Cardiac muscle cell (in vitro differentiated cells and primary cell): Measurements from ENCODE around the gene FOXA1. TPM values are rescaled to one million over a fixed set of nuclear protein-coding genes. Genes with fewer than 3 reads are reported as not detected.
A peak's percentile ranks its signal among the peaks of the same experiment; 100 is the strongest.

Experiments used
- DNase-seq, 2 donors: peaks; one replicate each; pipeline versions ENCODE4 v3.0.0 to v3.0.0-alpha.2; 2010 to 2017; ENCODE audit warnings: low read depth in 1 of 2, low spot score in 1 of 2
- H3K27ac ChIP-seq: fragments of 200-600 bp; sonication (generic); 2 replicates; pipeline ENCODE4 v1.5.1; 2016
- H3K27me3 ChIP-seq: fragments of 200-600 bp; sonication (generic); 2 replicates; pipeline ENCODE4 v1.6.0; 2016; ENCODE audit warnings: control low read depth
- H3K36me3 ChIP-seq: fragments of 200-600 bp; sonication (generic); 2 replicates; pipeline ENCODE4 v1.5.1; 2016; ENCODE audit warnings: control low read depth
- H3K4me1 ChIP-seq: fragments of 200-600 bp; sonication (generic); 2 replicates; pipeline ENCODE4 v1.8.1; 2017; ENCODE audit warnings: low read depth, mild to moderate bottlenecking, mixed run types
- H3K4me3 ChIP-seq: fragments of 200-600 bp; sonication (generic); 2 replicates; pipeline ENCODE4 v1.5.1; 2016; ENCODE audit warnings: mild to moderate bottlenecking
- H3K9me3 ChIP-seq: fragments of 200-600 bp; sonication (generic); 2 replicates; pipeline ENCODE4 v1.5.1; 2017; ENCODE audit warnings: low read depth, mild to moderate bottlenecking, control low read depth
- CTCF ChIP-seq: IDR thresholded peaks from 2 replicates; pipeline ENCODE4 v1.5.1; 2012; ENCODE audit warnings: low read depth, mild to moderate bottlenecking, low read length
- polyA plus RNA-seq: library from polyadenylated mRNA; unstranded; fragments of >200 nt; fragmentation: Nextera tagmentation; extraction: Ambion mirVana; gene quantifications from 2 replicates; pipeline ENCODE4 v1.2.1, GENCODE V29; 2016
- total RNA-seq: library from RNA; depleted of rRNA; stranded (reverse); fragments of >200 nt; gene quantifications from 2 replicates; pipeline ENCODE4 v1.2.3, GENCODE V29; 2016

The FOXA1 gene
- total and polyA plus RNA-seq, 2 experiments from 2014 or later = 0.06 TPM; not detected in 1

DNA sequence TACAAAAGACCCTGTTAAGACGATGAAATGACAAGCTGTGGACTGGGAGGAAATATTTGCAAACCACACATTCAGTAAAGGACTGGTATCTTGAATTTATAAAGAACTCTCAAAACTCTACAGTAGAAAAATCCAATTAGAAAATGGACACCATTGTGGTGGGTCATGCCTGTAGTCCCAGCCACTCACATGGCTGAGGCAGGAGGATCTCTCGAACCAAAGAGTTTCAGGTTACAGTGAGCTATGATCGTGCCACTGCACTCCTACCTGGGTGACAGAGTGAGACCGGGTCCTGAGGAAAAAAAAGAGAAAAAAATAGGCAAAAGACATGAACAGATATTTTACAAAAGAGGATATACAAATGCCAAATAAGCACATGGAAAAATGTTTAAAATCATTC lies 42.3 kb upstream of the FOXA1 start:
- Histone ChIP-seq H3K4me3 (no peak overlapping the region), H3K27ac (no peak overlapping the region), H3K9me3 (no peaks in the 10 kb centered on the region), H3K4me1 (no peaks in the 10 kb centered on the region), H3K36me3 (no peaks in the 10 kb centered on the region), H3K27me3 (no peaks in the 10 kb centered on the region)
- TF ChIP-seq CTCF = no peak
- no peak for DNase-seq

DNA sequence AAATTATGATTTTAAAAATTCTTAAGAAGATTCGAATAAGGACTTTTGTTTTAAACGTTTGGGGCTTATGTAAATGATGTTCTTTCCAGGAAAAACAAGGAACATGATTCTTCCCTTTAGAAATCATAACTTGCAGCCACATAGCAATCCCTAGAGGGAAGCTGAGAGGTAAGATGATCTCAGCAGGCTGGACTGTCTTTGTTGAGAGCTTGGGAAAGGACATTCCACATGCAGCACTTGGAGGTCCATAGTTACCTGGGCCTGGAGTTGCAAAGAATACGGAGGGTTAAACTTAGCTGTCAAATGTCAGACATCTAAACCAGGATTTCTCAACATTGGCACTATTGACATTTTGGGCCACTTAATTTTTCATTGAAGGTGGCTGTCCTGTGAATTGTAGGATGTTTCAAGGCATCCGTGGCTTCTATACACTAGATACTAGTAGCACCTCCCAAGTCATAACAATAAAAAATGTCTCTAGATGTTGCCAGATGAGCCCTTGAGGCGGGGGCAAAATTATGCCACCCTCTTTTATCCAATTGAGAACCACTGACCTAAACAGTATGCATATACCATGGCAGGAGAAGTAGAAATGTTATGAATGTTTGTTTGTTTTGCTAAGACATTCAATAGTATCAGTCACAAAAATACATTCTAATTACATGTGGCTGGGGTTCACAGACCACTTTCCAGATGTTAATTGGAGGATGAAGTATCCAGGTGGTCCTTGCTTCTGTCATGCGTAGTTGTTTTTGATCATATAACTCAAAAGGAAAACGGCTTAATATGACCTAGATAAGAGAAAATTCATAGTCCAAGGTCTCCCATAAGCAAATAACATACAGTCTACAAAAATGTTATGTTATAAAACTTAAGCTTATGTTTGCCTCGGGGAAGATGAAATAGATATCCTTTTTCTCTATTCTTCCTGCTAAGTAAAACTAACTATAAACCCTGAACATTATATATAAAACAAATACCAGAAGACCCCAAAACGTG lies 30.8 kb upstream of the FOXA1 start:
- TF ChIP-seq CTCF = no peak
- no peak for DNase-seq
- Histone ChIP-seq H3K27ac (no peak overlapping the region), H3K4me1 (no peaks in the 10 kb centered on the region), H3K27me3 (peaks cover 43% of the 10 kb centered on the region), H3K4me3 (no peak overlapping the region), H3K9me3 (no peaks in the 10 kb centered on the region), H3K36me3 (no peaks in the 10 kb centered on the region)

GRCh38 chr14:37623971-37624370 lies 28.9 kb upstream of the FOXA1 start:
- peaks cover 56% of the 10 kb centered on the region for H3K27me3 ChIP-seq
- no peak overlapping the region for H3K4me3 ChIP-seq
- no peak for TF ChIP-seq CTCF
- H3K4me1 ChIP-seq = no peaks in the 10 kb centered on the region
- H3K9me3 ChIP-seq = no peaks in the 10 kb centered on the region
- no peak overlapping the region for H3K27ac ChIP-seq
- no peaks in the 10 kb centered on the region for H3K36me3 ChIP-seq
- no peak for DNase-seq

DNA sequence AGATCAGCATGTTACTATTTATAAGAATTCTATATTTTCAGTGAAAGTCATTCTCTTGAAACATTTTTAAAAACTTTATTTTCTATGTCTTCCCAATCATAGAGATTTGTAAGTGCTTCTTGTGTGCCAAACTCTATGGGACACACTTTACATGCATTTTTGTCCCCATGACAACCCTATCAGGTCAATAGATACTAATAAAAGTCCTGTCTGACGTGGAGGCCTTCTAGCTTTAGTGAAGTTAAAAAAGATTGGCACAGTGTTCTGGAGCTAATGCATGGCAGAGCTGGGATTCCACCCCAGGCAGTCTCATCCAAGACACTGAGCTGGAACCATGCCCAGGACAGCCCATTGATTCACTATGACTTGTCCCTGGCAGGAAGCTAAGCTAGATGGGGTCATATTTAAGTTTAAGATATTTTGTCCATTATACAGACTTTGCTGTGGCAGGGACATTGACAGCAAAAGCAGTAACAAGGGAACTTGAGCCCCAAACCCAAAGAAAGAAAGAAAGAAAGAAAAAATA lies 28.4 kb upstream of the FOXA1 start:
- Histone ChIP-seq H3K4me3 (no peak overlapping the region), H3K27me3 (peaks cover 56% of the 10 kb centered on the region), H3K36me3 (no peaks in the 10 kb centered on the region), H3K4me1 (no peaks in the 10 kb centered on the region), H3K27ac (no peak overlapping the region), H3K9me3 (no peaks in the 10 kb centered on the region)
- DNase-seq = peak in 1 of 2 donors; percentile 55
- TF ChIP-seq CTCF = no peak

DNA sequence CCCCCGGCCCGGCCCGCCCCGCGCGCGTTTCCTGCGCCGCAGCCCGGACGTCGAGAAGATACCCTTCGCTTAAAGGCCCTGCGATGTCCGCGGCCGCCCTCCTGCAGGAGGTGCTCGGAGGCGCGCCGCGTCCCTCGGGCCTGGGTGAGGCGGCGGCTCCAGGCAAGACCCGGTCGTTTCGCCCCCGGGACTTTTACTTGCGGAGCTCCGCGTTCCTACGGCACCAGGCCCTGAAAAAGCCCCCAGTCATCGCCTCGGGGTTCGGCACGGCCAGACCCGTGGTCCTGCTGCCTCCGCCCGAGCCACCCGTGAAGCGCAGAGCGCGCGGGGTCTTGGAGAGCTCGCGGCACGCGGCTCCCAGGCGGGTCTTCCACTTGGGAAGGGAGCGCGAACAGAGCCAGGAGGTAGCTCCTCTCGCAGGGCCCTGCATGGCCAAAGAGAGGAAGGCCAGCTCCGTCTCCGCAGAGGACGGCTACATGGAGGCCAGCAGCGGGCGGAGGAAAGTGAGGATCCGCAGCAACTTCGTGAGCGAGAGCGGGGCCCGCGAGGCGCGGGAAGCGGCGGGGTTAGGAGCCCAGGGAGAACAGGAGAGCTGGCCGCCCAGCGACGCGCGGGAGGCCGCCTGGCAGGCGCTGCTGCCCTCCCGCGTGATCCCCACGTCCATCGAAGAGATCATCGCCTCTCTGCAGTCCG lies 27.3 kb upstream of the FOXA1 start:
- H3K9me3 ChIP-seq = no peaks in the 10 kb centered on the region
- H3K27ac ChIP-seq = no peak overlapping the region
- peak; percentile 38 to 67 for DNase-seq
- H3K27me3 ChIP-seq = peaks cover 56% of the 10 kb centered on the region
- H3K4me3 ChIP-seq = peak overlapping the region; percentile 18
- no peaks in the 10 kb centered on the region for H3K4me1 ChIP-seq
- TF ChIP-seq CTCF = peak; percentile 19
- no peaks in the 10 kb centered on the region for H3K36me3 ChIP-seq
